SK-N-SH (cell line): Measurements from ENCODE around the gene PHAF1. TPM values are rescaled to one million over a fixed set of nuclear protein-coding genes. Genes with fewer than 3 reads are reported as not detected.
A peak's percentile ranks its signal among the peaks of the same experiment; 100 is the strongest.

Experiments used
- CTCF ChIA-PET: fragments of 300-600, 350-600 bp; formaldehyde crosslinking; extraction: SDS; loops from one replicate; lab custom pipeline; 2021; lab: Yijun Ruan, JAX
- POLR2A ChIA-PET: fragments of 350-600 bp; sonication (Branson Sonifier 250); formaldehyde crosslinking; extraction: SDS; loops from one replicate; lab custom pipeline; 2020; ENCODE audit warnings: antibody characterized with exemption, inconsistent platforms; lab: Yijun Ruan, JAX
- DNase-seq: peaks from one replicate; pipeline ENCODE4 v3.0.0; 2012
- H2AFZ ChIP-seq: fragments of 200-600 bp; sonication (generic); 2 replicates; pipeline ENCODE4 v1.8.1; 2016; ENCODE audit warnings: antibody characterized with exemption, mild to moderate bottlenecking, low read depth
- H3F3A ChIP-seq: fragments of 200-600 bp; sonication (generic); replicated peaks from 2 replicates; pipeline ENCODE3; 2016; ENCODE audit warnings: antibody characterized with exemption, mild to moderate bottlenecking; ENCODE audit not compliant: insufficient read depth
- H3K27ac ChIP-seq, 2 experiments: fragments of 200-500 bp in 1 of 2; fragments of 200-600 bp in 1 of 2; sonication (Bioruptor generic) in 1 of 2; sonication (generic), shearing (Covaris generic) in 1 of 2; 2 replicates each; pipeline versions ENCODE4 v1.5.1 to v1.6.1; 2014 to 2016; ENCODE audit warnings: low read depth in 2 of 2, inconsistent platforms in 1 of 2, low read length in 1 of 2, mild to moderate bottlenecking in 1 of 2, mixed read lengths in 1 of 2
- H3K27me3 ChIP-seq: fragments of 200-600 bp; sonication (generic), shearing (Covaris generic); 2 replicates; pipeline ENCODE4 v1.6.1; 2016; ENCODE audit warnings: mixed run types; ENCODE audit not compliant: insufficient read depth
- H3K36me3 ChIP-seq, 2 experiments: fragments of 200-500 bp in 1 of 2; fragments of 200-600 bp in 1 of 2; sonication (Bioruptor generic) in 1 of 2; sonication (generic) in 1 of 2; replicated peaks in 1 of 2; 2 replicates each; pipeline versions ENCODE3 to v1.5.1; 2014 to 2016; ENCODE audit warnings: low read length in 1 of 2, mild to moderate bottlenecking in 1 of 2; ENCODE audit not compliant: insufficient read depth in 2 of 2, control insufficient read depth in 1 of 2
- H3K4me1 ChIP-seq, 2 experiments: fragments of 200-500 bp in 1 of 2; fragments of 200-600 bp in 1 of 2; sonication (Bioruptor generic) in 1 of 2; sonication (generic), shearing (Covaris generic) in 1 of 2; 2 replicates each; pipeline versions ENCODE4 v1.5.1 to v1.6.1; 2014 to 2016; ENCODE audit warnings: low read depth in 1 of 2, low read length in 1 of 2, mixed run types in 1 of 2; ENCODE audit not compliant: insufficient read depth in 2 of 2, control insufficient read depth in 1 of 2
- H3K4me2 ChIP-seq: fragments of 200-600 bp; sonication (generic), shearing (Covaris generic); 2 replicates; pipeline ENCODE4 v1.6.1; 2017; ENCODE audit warnings: mixed run types
- H3K4me3 ChIP-seq, 2 experiments: fragments of 200-500 bp in 1 of 2; fragments of 200-600 bp in 1 of 2; sonication (Bioruptor generic) in 1 of 2; sonication (generic), shearing (Covaris generic) in 1 of 2; 2 replicates each; pipeline versions ENCODE4 v1.5.1 to v1.8.1; 2014 to 2016; ENCODE audit warnings: low read depth in 2 of 2, inconsistent platforms in 1 of 2, low read length in 1 of 2, mild to moderate bottlenecking in 1 of 2, mixed read lengths in 1 of 2, moderate library complexity in 1 of 2
- H3K79me2 ChIP-seq: fragments of 200-600 bp; sonication (generic); 2 replicates; pipeline ENCODE4 v1.8.1; 2017; ENCODE audit warnings: mild to moderate bottlenecking; ENCODE audit not compliant: insufficient read depth
- H3K9ac ChIP-seq: fragments of 200-600 bp; sonication (generic); 2 replicates; pipeline ENCODE4 v1.6.1; 2017; ENCODE audit warnings: mixed run types
- H3K9me2 ChIP-seq: fragments of 200-600 bp; sonication (generic); 2 replicates; pipeline ENCODE4 v1.6.1; 2017; ENCODE audit warnings: mixed run types
- H3K9me3 ChIP-seq: fragments of 200-600 bp; sonication (generic); 2 replicates; pipeline ENCODE4 v1.6.1; 2017; ENCODE audit warnings: mixed run types, mild to moderate bottlenecking, moderate library complexity
- H4K20me1 ChIP-seq: fragments of 200-600 bp; sonication (generic); 2 replicates; pipeline ENCODE4 v1.6.1; 2017; ENCODE audit warnings: mild to moderate bottlenecking, mixed run types; ENCODE audit not compliant: insufficient read depth
- ELF1 ChIP-seq: IDR thresholded peaks from 2 replicates; pipeline ENCODE4 v1.4.0; 2012
- EP300 ChIP-seq, 2 experiments: IDR thresholded peaks; 2 replicates each; pipeline versions ENCODE4 v1.4.0 to v1.6.1; 2012; ENCODE audit warnings: borderline replicate concordance in 1 of 2, low read depth in 1 of 2, low read length in 1 of 2
- MXI1 ChIP-seq: IDR thresholded peaks from 2 replicates; pipeline ENCODE4 v1.6.1; 2012; ENCODE audit warnings: mild to moderate bottlenecking, low read depth, low read length, improper control_type of control experiment
- NFIC ChIP-seq: IDR thresholded peaks from 2 replicates; pipeline ENCODE4 v1.4.0; 2012; ENCODE audit warnings: borderline replicate concordance
- NRF1 ChIP-seq: IDR thresholded peaks from 2 replicates; pipeline ENCODE4 v1.6.1; 2012; ENCODE audit warnings: low read depth, mild to moderate bottlenecking, low read length
- RAD21 ChIP-seq: IDR thresholded peaks from 2 replicates; pipeline ENCODE4 v1.6.1; 2012; ENCODE audit warnings: mild to moderate bottlenecking, low read length
- SIN3A ChIP-seq: IDR thresholded peaks from 2 replicates; pipeline ENCODE4 v1.6.1; 2012; ENCODE audit warnings: low read depth, mild to moderate bottlenecking, low read length, moderate library complexity, borderline replicate concordance
- WGBS: methylation state at CpG from one replicate; pipeline ENCODE4 v1.1.6; 2017; ENCODE audit warnings: low lambda C conversion rate; 5-methylcytosine and 5-hydroxymethylcytosine counted together
- polyA plus RNA-seq, 3 experiments: library from polyadenylated mRNA; depleted of rRNA; stranded (reverse); fragments of >200 nt; gene quantifications; 2 replicates each; pipeline ENCODE4 v1.2.3, GENCODE V29; 2012
- TF ChIP-seq, protein P1 (sequence below): IDR thresholded peaks from 2 replicates; pipeline ENCODE4 v1.4.0; 2012; ENCODE audit warnings: low read depth, borderline replicate concordance
- TF ChIP-seq, protein P2 (sequence below): IDR thresholded peaks from 2 replicates; pipeline ENCODE4; 2012
- TF ChIP-seq, protein P3 (sequence below): fragments of 200-600 bp; sonication (generic); IDR thresholded peaks from 2 replicates; pipeline ENCODE4 v1.6.1; 2017; ENCODE audit warnings: antibody characterized with exemption, mild to moderate bottlenecking, moderate library complexity

The PHAF1 gene
- polyA plus RNA-seq, 1 of the 3 experiments (the other 2 are of a cell fraction): 17.3 TPM

DNA sequence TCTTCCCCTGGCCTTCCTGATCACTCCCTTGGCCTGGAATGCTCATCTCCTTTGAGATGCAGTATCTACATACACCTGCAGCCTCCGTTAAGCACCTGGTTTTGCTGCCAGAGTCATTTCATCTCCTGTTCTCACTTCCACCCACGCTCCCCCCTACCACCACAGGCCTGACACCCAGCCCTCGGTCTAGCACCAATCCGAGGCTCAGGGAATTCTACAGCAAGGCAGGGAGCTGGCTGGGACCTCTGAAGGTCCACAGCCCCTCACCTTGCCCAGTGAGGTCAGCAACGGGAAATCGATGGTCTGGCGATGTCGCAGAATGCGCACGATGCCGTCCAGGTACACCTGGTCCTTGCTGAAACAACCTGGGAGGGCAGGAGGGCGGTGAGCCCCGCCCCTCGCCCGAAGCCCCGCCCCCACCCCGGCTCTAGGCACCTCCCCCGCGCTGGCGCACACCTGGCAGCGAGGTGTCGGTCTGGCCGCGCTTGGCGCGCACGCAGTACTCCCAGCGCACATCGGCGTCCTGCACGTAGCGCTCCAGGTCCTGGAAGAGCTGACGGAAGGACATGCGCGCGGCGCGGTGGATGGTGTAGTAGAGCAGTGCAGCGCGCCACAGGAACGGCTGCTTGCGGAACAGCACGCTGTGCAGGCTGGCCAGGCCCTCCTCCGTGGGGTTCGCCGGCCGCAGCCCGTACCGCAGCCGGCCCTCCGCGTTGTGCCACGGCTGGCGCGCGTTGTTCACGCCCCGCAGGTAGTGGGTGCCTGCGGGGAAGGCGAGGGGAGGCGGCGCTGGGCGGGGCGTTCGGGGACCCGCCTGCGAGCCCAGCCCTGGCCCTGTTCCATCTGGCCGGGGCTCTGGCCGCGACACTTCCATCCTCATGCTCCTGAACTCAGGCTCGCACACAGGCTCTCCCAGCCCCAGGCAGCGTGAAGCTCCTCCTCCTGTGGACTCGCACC lies 68.3 kb downstream of the PHAF1 start:
- H3K9ac ChIP-seq: no peak overlapping the region
- no peaks in the 10 kb centered on the region for H3K9me3 ChIP-seq
- no peaks in the 10 kb centered on the region for H3K9me2 ChIP-seq
- peak overlapping the region in 1 of 2 experiments; percentile 64; a peak in 1 of 4 replicates for H3K27ac ChIP-seq
- H4K20me1 ChIP-seq: peaks cover 10% of the 10 kb centered on the region
- H2AFZ ChIP-seq: no peak overlapping the region
- H3K27me3 ChIP-seq: no peaks in the 10 kb centered on the region
- H3K4me2 ChIP-seq: peak overlapping the region; percentile 61; the same call in 1 of the 2 replicates
- WGBS: 42% methylated on average over 23 of the region's 73 CpGs
- TF ChIP-seq, protein P1, sequence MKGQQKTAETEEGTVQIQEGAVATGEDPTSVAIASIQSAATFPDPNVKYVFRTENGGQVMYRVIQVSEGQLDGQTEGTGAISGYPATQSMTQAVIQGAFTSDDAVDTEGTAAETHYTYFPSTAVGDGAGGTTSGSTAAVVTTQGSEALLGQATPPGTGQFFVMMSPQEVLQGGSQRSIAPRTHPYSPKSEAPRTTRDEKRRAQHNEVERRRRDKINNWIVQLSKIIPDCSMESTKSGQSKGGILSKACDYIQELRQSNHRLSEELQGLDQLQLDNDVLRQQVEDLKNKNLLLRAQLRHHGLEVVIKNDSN: no peak
- peak; percentile 49 for TF ChIP-seq MXI1
- TF ChIP-seq, protein P2, sequence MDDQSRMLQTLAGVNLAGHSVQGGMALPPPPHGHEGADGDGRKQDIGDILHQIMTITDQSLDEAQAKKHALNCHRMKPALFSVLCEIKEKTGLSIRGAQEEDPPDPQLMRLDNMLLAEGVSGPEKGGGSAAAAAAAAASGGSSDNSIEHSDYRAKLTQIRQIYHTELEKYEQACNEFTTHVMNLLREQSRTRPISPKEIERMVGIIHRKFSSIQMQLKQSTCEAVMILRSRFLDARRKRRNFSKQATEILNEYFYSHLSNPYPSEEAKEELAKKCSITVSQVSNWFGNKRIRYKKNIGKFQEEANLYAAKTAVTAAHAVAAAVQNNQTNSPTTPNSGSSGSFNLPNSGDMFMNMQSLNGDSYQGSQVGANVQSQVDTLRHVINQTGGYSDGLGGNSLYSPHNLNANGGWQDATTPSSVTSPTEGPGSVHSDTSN: no peak; the same call in 1 of the 2 replicates
- TF ChIP-seq ELF1: no peak
- TF ChIP-seq SIN3A: peak; percentile 19; the same call in 1 of the 2 replicates
- no peak for TF ChIP-seq EP300 (IDR thresholded peaks at IDR 0.05; ENCODE audit: borderline replicate concordance in 1 of 2, low read depth in 1 of 2, low read length in 1 of 2)
- peak; percentile 47; the same call in 1 of the 2 replicates for TF ChIP-seq NRF1
- 0 out of 2 replicates have a peak, but pooled peaks have one; percentile 21 for TF ChIP-seq NFIC
- DNase-seq: peak; percentile 88
- H3K36me3 ChIP-seq: peaks cover 6 to 8% of the 10 kb centered on the region in 2 experiments
- POLR2A ChIA-PET: interaction anchor here (0.6 to 2.6 kb wide), 5 partner anchors 9 to 27 kb away, joined by 3 to 11 read pairs (median 3); partner anchors contain the start of genes B3GNT9, FBXL8 and TRADD
- peaks cover 26% of the 10 kb centered on the region for H3K79me2 ChIP-seq
- CTCF ChIA-PET: interaction anchor here (0.9 to 2.8 kb wide), 12 partner anchors 11 to 224 kb away, joined by 3 to 11 read pairs (median 4); no protein-coding TSS in a partner anchor
- H3K4me1 ChIP-seq: peaks cover 21 to 54% of the 10 kb centered on the region in 2 experiments
- peak overlapping the region in 1 of 2 experiments; percentile 45; a peak in 3 of 4 replicates for H3K4me3 ChIP-seq
- H3F3A ChIP-seq: peaks cover 39% of the 10 kb centered on the region

DNA sequence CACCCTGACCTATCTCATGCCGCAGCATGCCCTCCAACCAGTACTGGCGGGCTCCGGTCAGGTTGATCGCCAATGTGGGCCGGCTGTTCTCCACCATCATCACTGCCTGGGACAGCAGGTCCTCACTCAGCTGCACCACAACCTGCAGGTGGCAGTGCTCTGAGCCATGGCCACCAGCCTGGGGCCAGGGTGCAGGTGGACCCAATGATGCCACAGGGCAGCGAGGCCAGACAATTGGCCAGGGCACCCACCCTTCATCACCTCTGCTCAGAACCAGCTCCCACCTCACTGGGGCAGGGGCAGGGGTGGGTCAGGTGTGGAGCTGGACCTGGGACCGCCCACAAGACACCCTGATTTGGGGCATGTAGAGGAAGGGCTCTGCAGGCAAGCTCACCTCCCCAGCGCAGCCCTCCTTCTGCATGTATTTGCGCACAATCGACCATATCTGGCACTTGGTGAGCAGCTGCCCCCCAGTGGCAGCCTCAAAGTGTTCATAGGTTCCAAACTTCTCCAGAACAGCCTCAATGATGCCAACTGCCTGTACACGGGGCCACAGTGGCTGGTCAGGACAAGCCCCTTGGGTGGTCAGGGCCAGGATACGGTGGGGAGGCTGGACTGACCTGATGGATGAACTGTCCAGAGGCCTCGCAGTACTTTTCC lies 69.8 kb downstream of the PHAF1 start:
- H3K4me3 ChIP-seq: no peak overlapping the region
- ChIA-PET CTCF (interaction anchor here (0.9 to 2.8 kb wide), 8 partner anchors 9 to 226 kb away, joined by 3 to 10 read pairs (median 4); partner anchors contain the start of gene NOL3), POLR2A (interaction anchor here (1.0 kb wide), 1 partner anchor 66 kb away, joined by 4 read pairs; no protein-coding TSS in a partner anchor)
- no peak overlapping the region for H3K4me2 ChIP-seq
- H4K20me1 ChIP-seq: peaks cover 10% of the 10 kb centered on the region
- TF ChIP-seq, protein P3, sequence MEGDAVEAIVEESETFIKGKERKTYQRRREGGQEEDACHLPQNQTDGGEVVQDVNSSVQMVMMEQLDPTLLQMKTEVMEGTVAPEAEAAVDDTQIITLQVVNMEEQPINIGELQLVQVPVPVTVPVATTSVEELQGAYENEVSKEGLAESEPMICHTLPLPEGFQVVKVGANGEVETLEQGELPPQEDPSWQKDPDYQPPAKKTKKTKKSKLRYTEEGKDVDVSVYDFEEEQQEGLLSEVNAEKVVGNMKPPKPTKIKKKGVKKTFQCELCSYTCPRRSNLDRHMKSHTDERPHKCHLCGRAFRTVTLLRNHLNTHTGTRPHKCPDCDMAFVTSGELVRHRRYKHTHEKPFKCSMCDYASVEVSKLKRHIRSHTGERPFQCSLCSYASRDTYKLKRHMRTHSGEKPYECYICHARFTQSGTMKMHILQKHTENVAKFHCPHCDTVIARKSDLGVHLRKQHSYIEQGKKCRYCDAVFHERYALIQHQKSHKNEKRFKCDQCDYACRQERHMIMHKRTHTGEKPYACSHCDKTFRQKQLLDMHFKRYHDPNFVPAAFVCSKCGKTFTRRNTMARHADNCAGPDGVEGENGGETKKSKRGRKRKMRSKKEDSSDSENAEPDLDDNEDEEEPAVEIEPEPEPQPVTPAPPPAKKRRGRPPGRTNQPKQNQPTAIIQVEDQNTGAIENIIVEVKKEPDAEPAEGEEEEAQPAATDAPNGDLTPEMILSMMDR: peak; percentile 30; the same call in 1 of the 2 replicates
- no peak for TF ChIP-seq RAD21
- peaks cover 12 to 51% of the 10 kb centered on the region in 2 experiments; a peak in 3 of 4 replicates for H3K4me1 ChIP-seq
- H3K9me2 ChIP-seq: no peaks in the 10 kb centered on the region
- DNase-seq: no peak
- H3F3A ChIP-seq: peaks cover 32% of the 10 kb centered on the region
- H3K79me2 ChIP-seq: peaks cover 30% of the 10 kb centered on the region
- H3K9ac ChIP-seq: no peak overlapping the region
- no peaks in the 10 kb centered on the region for H3K27me3 ChIP-seq
- no peaks in the 10 kb centered on the region for H3K9me3 ChIP-seq
- no peak overlapping the region for H2AFZ ChIP-seq
- 92% methylated on average over 7 of the region's 13 CpGs for WGBS
- no peak overlapping the region; a peak in 1 of 4 replicates for H3K27ac ChIP-seq
- H3K36me3 ChIP-seq: peaks cover 6 to 8% of the 10 kb centered on the region in 2 experiments
